ENCODE results near the gene PDILT. TPM values are rescaled to one million over a fixed set of nuclear protein-coding genes. Genes with fewer than 3 reads are reported as not detected.
A peak's percentile ranks its signal among the peaks of the same experiment; 100 is the strongest.

Gene PDILT
- total RNA-seq, 4 donors from 2014 or later: not detected

- no peaks in the 10 kb centered on the region for H3K9me3 ChIP-seq
- H3K4me1 ChIP-seq: no peaks in the 10 kb centered on the region
- H3K36me3 ChIP-seq: no peaks in the 10 kb centered on the region
- H3K27me3 ChIP-seq: no peaks in the 10 kb centered on the region
- intact Hi-C loops (cut with DNase I; ENCODE audit: low total_unique reads): no loop called here
- peak overlapping the region in 1 of 2 donors; percentile 34 for H3K27ac ChIP-seq
- DNase-seq: no peak
- H3K4me3 ChIP-seq: no peak overlapping the region
- no peak for TF ChIP-seq POLR2A (IDR thresholded peaks at IDR 0.05)
- TF ChIP-seq, protein P1, sequence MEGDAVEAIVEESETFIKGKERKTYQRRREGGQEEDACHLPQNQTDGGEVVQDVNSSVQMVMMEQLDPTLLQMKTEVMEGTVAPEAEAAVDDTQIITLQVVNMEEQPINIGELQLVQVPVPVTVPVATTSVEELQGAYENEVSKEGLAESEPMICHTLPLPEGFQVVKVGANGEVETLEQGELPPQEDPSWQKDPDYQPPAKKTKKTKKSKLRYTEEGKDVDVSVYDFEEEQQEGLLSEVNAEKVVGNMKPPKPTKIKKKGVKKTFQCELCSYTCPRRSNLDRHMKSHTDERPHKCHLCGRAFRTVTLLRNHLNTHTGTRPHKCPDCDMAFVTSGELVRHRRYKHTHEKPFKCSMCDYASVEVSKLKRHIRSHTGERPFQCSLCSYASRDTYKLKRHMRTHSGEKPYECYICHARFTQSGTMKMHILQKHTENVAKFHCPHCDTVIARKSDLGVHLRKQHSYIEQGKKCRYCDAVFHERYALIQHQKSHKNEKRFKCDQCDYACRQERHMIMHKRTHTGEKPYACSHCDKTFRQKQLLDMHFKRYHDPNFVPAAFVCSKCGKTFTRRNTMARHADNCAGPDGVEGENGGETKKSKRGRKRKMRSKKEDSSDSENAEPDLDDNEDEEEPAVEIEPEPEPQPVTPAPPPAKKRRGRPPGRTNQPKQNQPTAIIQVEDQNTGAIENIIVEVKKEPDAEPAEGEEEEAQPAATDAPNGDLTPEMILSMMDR (IDR thresholded peaks at IDR 0.05): no peak
These were observed 3.0 kb downstream of the PDILT start for GRCh38 chr16:20401475-20402016.

- no peaks in the 10 kb centered on the region for H3K4me1 ChIP-seq
- no peaks in the 10 kb centered on the region for H3K27me3 ChIP-seq
- H3K36me3 ChIP-seq: no peaks in the 10 kb centered on the region
- intact Hi-C loops (cut with DNase I; ENCODE audit: low total_unique reads): no loop called here
- TF ChIP-seq POLR2A (IDR thresholded peaks at IDR 0.05): no peak
- TF ChIP-seq, protein P1 (IDR thresholded peaks at IDR 0.05): no peak
- no peaks in the 10 kb centered on the region for H3K9me3 ChIP-seq
- H3K4me3 ChIP-seq: no peak overlapping the region
- no peak for DNase-seq
- peak overlapping the region in 1 of 2 donors; percentile 34 for H3K27ac ChIP-seq
These were observed 3.5 kb downstream of the PDILT start for GRCh38 chr16:20401066-20401465.

DNA sequence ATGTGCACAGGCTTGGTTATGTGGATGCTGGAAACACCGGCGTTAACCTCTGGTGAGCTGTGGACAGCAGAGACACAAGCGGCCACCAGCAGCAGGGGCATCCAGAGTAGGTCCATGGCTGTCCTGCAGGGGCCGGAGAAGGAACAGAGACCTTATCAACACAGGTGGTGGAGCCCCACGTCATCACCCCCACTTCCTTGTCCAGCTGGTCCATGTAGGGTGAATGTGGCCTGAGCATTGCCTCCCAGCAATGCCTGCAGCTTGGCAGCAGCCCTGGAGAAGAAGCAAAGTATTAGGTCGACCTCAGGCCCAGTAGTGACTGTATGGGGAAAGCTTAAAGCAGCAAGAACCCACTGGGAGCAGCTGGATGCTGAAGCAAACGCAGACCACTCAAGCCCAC, 5.4 kb downstream of the PDILT start:
- Histone ChIP-seq H3K27me3 (no peaks in the 10 kb centered on the region), H3K27ac (no peak overlapping the region), H3K36me3 (no peaks in the 10 kb centered on the region), H3K4me3 (no peak overlapping the region), H3K9me3 (no peaks in the 10 kb centered on the region), H3K4me1 (no peaks in the 10 kb centered on the region)
- no peak for DNase-seq
- no peak for TF ChIP-seq POLR2A (IDR thresholded peaks at IDR 0.05)
- TF ChIP-seq, protein P1 (IDR thresholded peaks at IDR 0.05): no peak
- intact Hi-C loops (cut with DNase I; ENCODE audit: low total_unique reads): no loop called here

DNA sequence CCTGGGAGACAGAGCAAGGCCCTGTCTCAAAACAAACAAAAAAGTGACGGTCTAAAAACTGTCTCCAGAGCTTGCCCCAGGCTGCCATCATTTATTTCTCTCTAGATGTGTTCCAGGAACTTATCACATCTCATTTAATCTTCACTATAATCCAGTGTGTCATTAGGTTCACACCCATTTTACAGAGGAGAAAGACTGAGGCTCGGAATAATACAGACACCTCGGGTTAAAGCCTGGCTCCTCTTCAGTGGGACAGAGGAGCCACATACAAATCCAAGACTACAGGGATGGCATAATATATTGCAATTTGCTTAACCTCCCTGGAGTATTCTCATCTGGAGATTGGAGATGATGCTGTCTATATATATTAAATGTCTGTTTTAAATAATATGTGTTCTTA, 5.9 kb downstream of the PDILT start:
- no peaks in the 10 kb centered on the region for H3K9me3 ChIP-seq
- no peak overlapping the region for H3K27ac ChIP-seq
- no peaks in the 10 kb centered on the region for H3K36me3 ChIP-seq
- intact Hi-C loops (cut with DNase I; ENCODE audit: low total_unique reads): no loop called here
- H3K4me3 ChIP-seq: no peak overlapping the region
- H3K27me3 ChIP-seq: no peaks in the 10 kb centered on the region
- no peaks in the 10 kb centered on the region for H3K4me1 ChIP-seq
- no peak for TF ChIP-seq POLR2A (IDR thresholded peaks at IDR 0.05)
- TF ChIP-seq, protein P1 (IDR thresholded peaks at IDR 0.05): no peak
- no peak for DNase-seq

DNA sequence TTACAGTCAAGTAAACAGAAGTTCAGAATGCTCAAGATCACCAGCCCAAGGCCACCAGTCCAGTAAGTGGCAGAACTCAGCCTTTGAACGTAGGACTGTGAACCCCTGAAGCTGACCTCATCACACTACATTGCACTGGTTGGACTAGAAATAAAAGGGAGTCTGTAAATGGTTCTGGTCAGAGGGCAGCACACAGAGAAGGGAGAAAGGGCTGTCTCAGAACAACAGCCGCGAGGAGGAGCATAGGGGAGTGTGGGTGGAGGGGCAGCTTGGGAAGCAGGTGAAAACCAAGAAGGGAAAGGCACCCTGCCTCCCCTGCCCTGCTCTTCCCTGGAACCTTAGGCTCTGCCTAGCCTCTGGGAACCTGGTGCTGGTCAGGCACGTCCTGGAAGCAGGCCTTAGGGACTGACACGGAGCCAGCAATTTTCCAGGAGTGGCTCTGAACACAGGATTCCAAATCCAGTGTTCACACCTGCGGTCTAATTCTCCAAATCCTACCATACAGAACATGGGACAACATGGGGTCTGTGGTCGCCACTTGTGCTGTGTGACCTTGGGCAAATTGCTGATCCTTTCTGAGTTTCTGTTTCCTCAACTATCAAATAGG, 7.0 kb downstream of the PDILT start:
- Histone ChIP-seq H3K4me3 (no peak overlapping the region), H3K9me3 (no peaks in the 10 kb centered on the region), H3K27me3 (no peaks in the 10 kb centered on the region), H3K27ac (no peak overlapping the region), H3K36me3 (no peaks in the 10 kb centered on the region), H3K4me1 (no peaks in the 10 kb centered on the region)
- TF ChIP-seq, protein P1 (IDR thresholded peaks at IDR 0.05): no peak
- TF ChIP-seq POLR2A (IDR thresholded peaks at IDR 0.05): no peak
- DNase-seq: no peak
- intact Hi-C loops (cut with DNase I; ENCODE audit: low total_unique reads): no loop called here

Measured in uterus (tissue), 4 donors.